Measurements from ENCODE around the gene MYL3. TPM values are rescaled to one million over a fixed set of nuclear protein-coding genes. Genes with fewer than 3 reads are reported as not detected.

The MYL3 gene
- total RNA-seq, 1 donor from 2014 or later: not detected

- DNase-seq (ENCODE audit: low read depth): no peak
- no peak for TF ChIP-seq CTCF (IDR thresholded peaks at IDR 0.05; ENCODE audit: insufficient read depth, low read length, severe bottlenecking)
- H3K36me3 ChIP-seq (ENCODE audit: control insufficient read depth, insufficient read depth, low read length): no peaks in the 10 kb centered on the region
- peaks cover 16% of the 10 kb centered on the region for H3K27me3 ChIP-seq (ENCODE audit: control insufficient read depth, insufficient read depth, low read length)
- no peak overlapping the region for H3K4me3 ChIP-seq (ENCODE audit: low read depth, low read length)
- FAIRE-seq: no peak
Measured at GRCh38 chr3:46870651-46871050, 7.4 kb upstream of the MYL3 start.

- TF ChIP-seq CTCF (IDR thresholded peaks at IDR 0.05; ENCODE audit: insufficient read depth, low read length, severe bottlenecking): no peak
- no peak overlapping the region for H3K4me3 ChIP-seq (ENCODE audit: low read depth, low read length)
- FAIRE-seq (peak; percentile 77), DNase-seq (ENCODE audit: low read depth) (no peak)
- H3K27me3 ChIP-seq (ENCODE audit: control insufficient read depth, insufficient read depth, low read length): peaks cover 14% of the 10 kb centered on the region
- no peaks in the 10 kb centered on the region for H3K36me3 ChIP-seq (ENCODE audit: control insufficient read depth, insufficient read depth, low read length)
Measured at GRCh38 chr3:46869440-46869839, 6.2 kb upstream of the MYL3 start.

DNA sequence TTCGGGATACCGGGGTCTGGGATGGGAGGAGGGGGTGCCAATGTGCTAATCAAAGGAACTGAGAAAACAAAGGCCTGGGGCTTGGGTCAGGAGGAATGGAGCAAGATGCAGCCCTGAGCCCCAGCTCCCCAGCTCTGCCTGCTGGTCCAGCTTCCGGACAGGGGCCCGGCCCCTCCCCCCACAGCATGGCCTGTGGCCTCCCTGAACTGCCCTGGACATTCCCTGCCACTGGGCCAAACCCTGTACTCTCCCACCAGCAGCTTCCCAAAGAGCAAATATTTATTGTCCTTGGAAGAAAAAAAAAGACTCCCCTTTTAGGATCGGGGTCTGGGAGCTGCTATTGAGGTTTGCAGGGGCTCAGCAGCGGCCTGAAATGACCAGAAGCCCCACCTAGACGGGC lies 5.7 kb upstream of the MYL3 start:
- DNase-seq (ENCODE audit: low read depth): no peak
- H3K27me3 ChIP-seq (ENCODE audit: control insufficient read depth, insufficient read depth, low read length): peaks cover 14% of the 10 kb centered on the region
- FAIRE-seq: no peak
- no peaks in the 10 kb centered on the region for H3K36me3 ChIP-seq (ENCODE audit: control insufficient read depth, insufficient read depth, low read length)
- H3K4me3 ChIP-seq (ENCODE audit: low read depth, low read length): no peak overlapping the region
- no peak for TF ChIP-seq CTCF (IDR thresholded peaks at IDR 0.05; ENCODE audit: insufficient read depth, low read length, severe bottlenecking)

DNA sequence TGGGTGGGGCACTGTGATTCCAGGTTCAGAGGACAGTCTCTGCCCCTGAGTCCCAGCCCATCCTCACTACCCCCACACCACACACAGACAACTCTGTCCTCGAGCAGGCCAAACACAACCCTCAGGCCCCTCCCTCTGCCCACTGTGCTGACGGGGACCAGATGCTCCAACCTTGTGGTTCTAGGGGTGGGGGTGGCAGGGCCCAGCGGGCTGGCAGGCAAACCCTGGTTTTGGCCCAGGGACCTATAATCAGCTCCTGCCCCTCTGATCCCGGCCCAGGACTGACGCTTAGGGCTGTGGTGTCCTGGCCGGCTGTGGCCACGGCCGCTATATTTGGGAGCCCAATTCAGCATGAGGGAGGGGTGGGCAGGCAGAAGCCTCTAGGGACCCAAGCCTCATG lies 5.0 kb upstream of the MYL3 start:
- no peak overlapping the region for H3K4me3 ChIP-seq (ENCODE audit: low read depth, low read length)
- no peak for TF ChIP-seq CTCF (IDR thresholded peaks at IDR 0.05; ENCODE audit: insufficient read depth, low read length, severe bottlenecking)
- FAIRE-seq: no peak
- peaks cover 11% of the 10 kb centered on the region for H3K27me3 ChIP-seq (ENCODE audit: control insufficient read depth, insufficient read depth, low read length)
- no peaks in the 10 kb centered on the region for H3K36me3 ChIP-seq (ENCODE audit: control insufficient read depth, insufficient read depth, low read length)
- DNase-seq (ENCODE audit: low read depth): no peak

- DNase-seq (ENCODE audit: low read depth) (no peak), FAIRE-seq (no peak)
- Histone ChIP-seq H3K36me3 (ENCODE audit: control insufficient read depth, insufficient read depth, low read length) (no peaks in the 10 kb centered on the region), H3K4me3 (ENCODE audit: low read depth, low read length) (no peak overlapping the region), H3K27me3 (ENCODE audit: control insufficient read depth, insufficient read depth, low read length) (peaks cover 11% of the 10 kb centered on the region)
- no peak for TF ChIP-seq CTCF (IDR thresholded peaks at IDR 0.05; ENCODE audit: insufficient read depth, low read length, severe bottlenecking)
Measured at GRCh38 chr3:46867550-46867898, 4.3 kb upstream of the MYL3 start.

DNA sequence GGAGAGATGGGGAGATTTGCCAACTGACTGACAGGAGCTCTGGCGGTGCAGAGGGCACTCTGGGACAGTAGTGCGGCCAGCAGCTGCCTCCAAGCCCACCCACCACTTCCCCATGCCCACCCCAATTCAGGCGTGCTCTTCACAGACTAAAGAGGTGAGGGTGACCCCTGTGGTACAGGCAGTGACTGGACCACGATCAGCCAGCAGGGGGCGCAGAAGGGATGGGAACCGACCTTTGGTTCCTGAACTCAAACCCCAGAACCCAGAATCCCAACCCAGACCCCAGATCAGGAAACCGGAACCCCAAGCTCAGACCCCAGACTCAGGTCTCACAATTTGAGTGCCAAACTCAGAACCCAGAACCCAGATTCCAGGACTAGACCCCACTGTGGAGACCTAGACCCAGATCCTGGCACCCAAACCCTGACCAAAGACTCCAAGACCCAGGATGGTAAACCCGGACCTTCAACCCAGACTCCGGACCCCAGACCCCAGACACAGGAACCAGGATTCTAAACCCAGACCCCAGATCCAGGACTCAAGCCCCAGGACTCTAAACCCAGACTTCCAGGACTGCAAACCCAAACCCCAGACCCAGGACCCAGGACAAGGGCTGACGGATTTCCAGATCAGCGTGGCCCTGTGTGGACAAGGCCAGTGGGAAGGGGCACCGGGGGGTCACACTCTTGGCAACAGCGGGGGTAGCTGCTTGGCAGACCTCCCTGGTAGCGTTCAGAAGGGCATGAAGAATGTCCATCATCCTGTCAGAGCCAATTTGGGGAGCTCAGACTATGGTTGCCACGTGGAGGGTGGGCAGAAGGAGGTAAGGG lies 3.7 kb upstream of the MYL3 start:
- Histone ChIP-seq H3K27me3 (ENCODE audit: control insufficient read depth, insufficient read depth, low read length) (peaks cover 9% of the 10 kb centered on the region), H3K36me3 (ENCODE audit: control insufficient read depth, insufficient read depth, low read length) (no peaks in the 10 kb centered on the region), H3K4me3 (ENCODE audit: low read depth, low read length) (no peak overlapping the region)
- DNase-seq (ENCODE audit: low read depth) (peak; percentile 26), FAIRE-seq (no peak)
- TF ChIP-seq CTCF (IDR thresholded peaks at IDR 0.05; ENCODE audit: insufficient read depth, low read length, severe bottlenecking): peak; percentile 92

All from bronchial epithelial cell (primary cell).